Hepatocyte (in vitro differentiated cells): Measurements from ENCODE around the gene FGR. TPM values are rescaled to one million over a fixed set of nuclear protein-coding genes. Genes with fewer than 3 reads are reported as not detected.

Experiments
- DNase-seq: peaks from one replicate; pipeline ENCODE4 v3.0.0-alpha.2; 2016; ENCODE audit warnings: low spot score
- H2AFZ ChIP-seq: fragments of 200-600 bp; sonication (generic); 2 replicates; pipeline ENCODE4 v1.6.0; 2016; ENCODE audit warnings: antibody characterized with exemption, mild to moderate bottlenecking
- H3K27ac ChIP-seq: fragments of 200-600 bp; sonication (generic); 2 replicates; pipeline ENCODE4 v1.5.1; 2016; ENCODE audit warnings: mild to moderate bottlenecking
- H3K27me3 ChIP-seq: fragments of 200-600 bp; sonication (generic); 2 replicates; pipeline ENCODE4 v1.6.1; 2016
- H3K36me3 ChIP-seq: fragments of 200-600 bp; sonication (generic); replicated peaks from 2 replicates; pipeline ENCODE4 v1.5.1; 2016; ENCODE audit warnings: low read depth; ENCODE audit not compliant: insufficient read depth
- H3K4me1 ChIP-seq: fragments of 200-600 bp; sonication (generic); 2 replicates; pipeline ENCODE4 v1.5.1; 2016; ENCODE audit warnings: mild to moderate bottlenecking, moderate library complexity; ENCODE audit not compliant: insufficient read depth
- H3K4me2 ChIP-seq: fragments of 200-600 bp; sonication (generic); 2 replicates; pipeline ENCODE4 v1.6.0; 2016
- H3K4me3 ChIP-seq: fragments of 200-600 bp; sonication (generic); 2 replicates; pipeline ENCODE4 v1.5.1; 2016; ENCODE audit warnings: mild to moderate bottlenecking
- H3K79me2 ChIP-seq: fragments of 200-600 bp; sonication (generic); 2 replicates; pipeline ENCODE4 v1.6.0; 2017; ENCODE audit warnings: mild to moderate bottlenecking
- H3K9me2 ChIP-seq: fragments of 200-600 bp; sonication (generic); replicated peaks from 2 replicates; pipeline ENCODE4 v1.6.0; 2017; ENCODE audit warnings: mild to moderate bottlenecking; ENCODE audit not compliant: insufficient read depth
- H3K9me3 ChIP-seq: fragments of 200-600 bp; sonication (generic); 2 replicates; pipeline ENCODE4 v1.5.1; 2016; ENCODE audit warnings: low read depth, mild to moderate bottlenecking
- H4K20me1 ChIP-seq: fragments of 200-600 bp; sonication (generic); 2 replicates; pipeline ENCODE4 v1.6.0; 2016; ENCODE audit warnings: mild to moderate bottlenecking; ENCODE audit not compliant: insufficient read depth, poor library complexity, severe bottlenecking
- EZH2 ChIP-seq: fragments of 200-600 bp; sonication (generic); IDR thresholded peaks from 2 replicates; pipeline ENCODE4 v1.6.1; 2016; ENCODE audit warnings: antibody characterized with exemption, mild to moderate bottlenecking, borderline replicate concordance
- EZH2phosphoT487 ChIP-seq: fragments of 200-600 bp; sonication (generic); IDR thresholded peaks from one replicate; pipeline ENCODE4 v1.6.1; 2018; ENCODE audit warnings: antibody characterized with exemption, mild to moderate bottlenecking, low read depth, moderate library complexity; ENCODE audit not compliant: unreplicated experiment, severe bottlenecking
- WGBS: methylation state at CpG from one replicate; pipeline ENCODE4 v1.1.6; 2016; ENCODE audit warnings: low lambda C conversion rate; ENCODE audit errors: missing lambda C conversion rate; 5-methylcytosine and 5-hydroxymethylcytosine counted together
- polyA plus RNA-seq: library from polyadenylated mRNA; unstranded; fragments of >200 nt; fragmentation: Nextera tagmentation; extraction: Ambion mirVana; gene quantifications from 2 replicates; pipeline ENCODE4 v1.2.1, GENCODE V29; 2016
- total RNA-seq: library from RNA; depleted of rRNA; stranded (reverse); fragments of >200 nt; gene quantifications from 2 replicates; pipeline ENCODE4 v1.2.3, GENCODE V29; 2014
- TF ChIP-seq, protein P1 (sequence below): fragments of 200-600 bp; sonication (generic); IDR thresholded peaks from 2 replicates; pipeline ENCODE4 v1.5.1; 2016; ENCODE audit warnings: antibody characterized with exemption, mild to moderate bottlenecking; ENCODE audit not compliant: poor library complexity

The FGR gene
- total and polyA plus RNA-seq, 2 experiments from 2014 or later, result 0.28 to 0.73 TPM

DNA sequence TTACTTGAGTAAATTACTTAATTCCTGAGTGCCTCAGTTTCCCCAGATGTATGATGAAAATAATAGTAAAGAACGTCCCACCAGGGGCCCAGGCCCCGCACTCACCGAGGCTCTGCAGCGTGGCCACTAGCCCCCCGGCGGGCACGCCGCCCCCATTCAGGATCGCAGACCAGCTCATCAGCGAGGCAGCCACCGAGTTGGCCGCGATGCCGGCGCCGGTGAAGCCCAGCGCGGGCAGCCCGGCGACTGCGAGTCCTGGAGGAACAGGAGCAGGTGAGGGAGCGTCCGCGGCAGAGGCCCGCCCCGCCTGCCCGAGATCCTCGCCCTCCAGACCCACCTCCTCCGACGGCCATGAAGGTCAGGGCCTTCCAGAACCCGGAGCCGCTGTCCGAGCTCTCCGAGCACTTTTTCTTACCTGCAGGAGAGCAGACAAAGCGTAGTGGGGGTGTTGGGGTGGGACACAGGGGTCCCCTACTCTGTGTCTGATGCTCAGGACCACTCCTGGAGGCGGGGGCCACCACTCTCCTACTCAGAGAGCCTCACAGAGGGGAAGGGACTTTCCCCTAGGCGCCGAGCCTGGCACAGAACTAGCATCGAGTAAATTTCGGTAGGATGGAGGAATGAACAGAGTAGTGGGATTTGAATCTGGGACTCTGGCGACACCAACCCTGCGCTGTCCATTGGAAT is 33.3 kb upstream of the FGR start:
- peaks cover 13% of the 10 kb centered on the region for H3K4me1 ChIP-seq
- TF ChIP-seq EZH2phosphoT487, result no peak
- no peaks in the 10 kb centered on the region for H3K36me3 ChIP-seq
- H3K9me3 ChIP-seq, result no peaks in the 10 kb centered on the region
- WGBS, result 91% methylated on average over 38 of the region's 42 CpGs
- H3K9me2 ChIP-seq, result no peaks in the 10 kb centered on the region
- H3K4me3 ChIP-seq, result no peak overlapping the region
- H3K27me3 ChIP-seq, result no peaks in the 10 kb centered on the region
- no peak overlapping the region for H2AFZ ChIP-seq
- no peak for DNase-seq
- H3K27ac ChIP-seq, result no peak overlapping the region
- no peaks in the 10 kb centered on the region for H3K79me2 ChIP-seq
- H4K20me1 ChIP-seq, result no peaks in the 10 kb centered on the region
- H3K4me2 ChIP-seq, result no peak overlapping the region

DNA sequence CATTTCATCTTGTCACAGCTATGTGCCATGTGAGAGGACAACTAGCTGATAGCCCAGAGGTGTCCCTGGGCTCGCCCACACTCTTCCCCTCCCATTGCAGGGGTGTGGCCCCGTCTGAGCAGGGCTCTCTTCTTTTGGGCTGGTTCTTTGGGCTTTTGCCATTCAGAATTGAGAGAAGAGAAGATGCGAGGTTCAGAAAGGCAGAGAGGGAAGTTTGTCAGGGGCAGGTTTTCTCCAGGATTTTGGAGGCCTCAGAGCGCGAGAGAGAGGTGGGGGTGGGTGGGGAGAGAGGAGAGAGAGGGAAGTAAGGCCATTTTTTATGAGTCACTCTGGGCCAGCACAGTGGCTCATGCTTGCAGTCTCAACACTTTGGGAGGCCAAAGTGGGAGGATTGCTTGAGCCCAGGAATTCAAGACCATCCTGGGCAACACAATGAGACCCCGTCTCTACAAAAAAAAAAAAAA is 31.8 kb upstream of the FGR start:
- TF ChIP-seq EZH2phosphoT487, result no peak
- no peak for TF ChIP-seq EZH2
- TF ChIP-seq, protein P1, sequence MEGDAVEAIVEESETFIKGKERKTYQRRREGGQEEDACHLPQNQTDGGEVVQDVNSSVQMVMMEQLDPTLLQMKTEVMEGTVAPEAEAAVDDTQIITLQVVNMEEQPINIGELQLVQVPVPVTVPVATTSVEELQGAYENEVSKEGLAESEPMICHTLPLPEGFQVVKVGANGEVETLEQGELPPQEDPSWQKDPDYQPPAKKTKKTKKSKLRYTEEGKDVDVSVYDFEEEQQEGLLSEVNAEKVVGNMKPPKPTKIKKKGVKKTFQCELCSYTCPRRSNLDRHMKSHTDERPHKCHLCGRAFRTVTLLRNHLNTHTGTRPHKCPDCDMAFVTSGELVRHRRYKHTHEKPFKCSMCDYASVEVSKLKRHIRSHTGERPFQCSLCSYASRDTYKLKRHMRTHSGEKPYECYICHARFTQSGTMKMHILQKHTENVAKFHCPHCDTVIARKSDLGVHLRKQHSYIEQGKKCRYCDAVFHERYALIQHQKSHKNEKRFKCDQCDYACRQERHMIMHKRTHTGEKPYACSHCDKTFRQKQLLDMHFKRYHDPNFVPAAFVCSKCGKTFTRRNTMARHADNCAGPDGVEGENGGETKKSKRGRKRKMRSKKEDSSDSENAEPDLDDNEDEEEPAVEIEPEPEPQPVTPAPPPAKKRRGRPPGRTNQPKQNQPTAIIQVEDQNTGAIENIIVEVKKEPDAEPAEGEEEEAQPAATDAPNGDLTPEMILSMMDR, result no peak
- H3K27ac ChIP-seq, result no peak overlapping the region

GRCh38 chr1:27666294-27666693 is 31.3 kb upstream of the FGR start:
- H4K20me1 ChIP-seq, result no peaks in the 10 kb centered on the region
- no peak overlapping the region for H3K4me2 ChIP-seq
- no peaks in the 10 kb centered on the region for H3K79me2 ChIP-seq
- H3K27me3 ChIP-seq, result no peaks in the 10 kb centered on the region
- H3K27ac ChIP-seq, result no peak overlapping the region
- H3K36me3 ChIP-seq, result no peaks in the 10 kb centered on the region
- no peak for DNase-seq
- WGBS, result 88% methylated on average over 4 of the region's 4 CpGs
- H2AFZ ChIP-seq, result no peak overlapping the region
- peaks cover 7% of the 10 kb centered on the region for H3K4me1 ChIP-seq
- H3K9me2 ChIP-seq, result no peaks in the 10 kb centered on the region
- H3K4me3 ChIP-seq, result no peak overlapping the region
- no peak for TF ChIP-seq EZH2phosphoT487
- TF ChIP-seq EZH2, result no peak
- TF ChIP-seq, protein P1, result no peak
- H3K9me3 ChIP-seq, result no peaks in the 10 kb centered on the region

More for the DNA sequence above, 31.8 kb upstream of the FGR start:
- H3K4me3 ChIP-seq, result no peak overlapping the region
- no peak overlapping the region for H2AFZ ChIP-seq
- DNase-seq, result no peak
- no peaks in the 10 kb centered on the region for H4K20me1 ChIP-seq
- H3K9me3 ChIP-seq, result no peaks in the 10 kb centered on the region
- no peaks in the 10 kb centered on the region for H3K36me3 ChIP-seq
- H3K9me2 ChIP-seq, result no peaks in the 10 kb centered on the region
- no peaks in the 10 kb centered on the region for H3K27me3 ChIP-seq
- H3K79me2 ChIP-seq, result no peaks in the 10 kb centered on the region
- WGBS, result 85% methylated on average over 4 of the region's 6 CpGs
- peaks cover 7% of the 10 kb centered on the region for H3K4me1 ChIP-seq
- H3K4me2 ChIP-seq, result no peak overlapping the region

- Histone ChIP-seq H3K9me3 (no peaks in the 10 kb centered on the region), H4K20me1 (no peaks in the 10 kb centered on the region), H3K79me2 (no peaks in the 10 kb centered on the region), H3K9me2 (no peaks in the 10 kb centered on the region), H3K36me3 (no peaks in the 10 kb centered on the region), H2AFZ (no peak overlapping the region), H3K4me2 (no peak overlapping the region), H3K27me3 (no peaks in the 10 kb centered on the region), H3K4me1 (no peaks in the 10 kb centered on the region), H3K27ac (no peak overlapping the region), H3K4me3 (no peak overlapping the region)
- DNase-seq, result no peak
- 97% methylated on average over 7 of the region's 9 CpGs for WGBS
- TF ChIP-seq EZH2 (no peak), EZH2phosphoT487 (no peak)
- TF ChIP-seq, protein P1, result no peak
Observed at GRCh38 chr1:27665016-27665651, 30.1 kb upstream of the FGR start.
